Measurements from ENCODE around the gene TFPI2. TPM values are rescaled to one million over a fixed set of nuclear protein-coding genes. Genes with fewer than 3 reads are reported as not detected.

Gene TFPI2
- total RNA-seq, 1 donor from 2014 or later, result 14.1 TPM

- TF ChIP-seq, protein P1, sequence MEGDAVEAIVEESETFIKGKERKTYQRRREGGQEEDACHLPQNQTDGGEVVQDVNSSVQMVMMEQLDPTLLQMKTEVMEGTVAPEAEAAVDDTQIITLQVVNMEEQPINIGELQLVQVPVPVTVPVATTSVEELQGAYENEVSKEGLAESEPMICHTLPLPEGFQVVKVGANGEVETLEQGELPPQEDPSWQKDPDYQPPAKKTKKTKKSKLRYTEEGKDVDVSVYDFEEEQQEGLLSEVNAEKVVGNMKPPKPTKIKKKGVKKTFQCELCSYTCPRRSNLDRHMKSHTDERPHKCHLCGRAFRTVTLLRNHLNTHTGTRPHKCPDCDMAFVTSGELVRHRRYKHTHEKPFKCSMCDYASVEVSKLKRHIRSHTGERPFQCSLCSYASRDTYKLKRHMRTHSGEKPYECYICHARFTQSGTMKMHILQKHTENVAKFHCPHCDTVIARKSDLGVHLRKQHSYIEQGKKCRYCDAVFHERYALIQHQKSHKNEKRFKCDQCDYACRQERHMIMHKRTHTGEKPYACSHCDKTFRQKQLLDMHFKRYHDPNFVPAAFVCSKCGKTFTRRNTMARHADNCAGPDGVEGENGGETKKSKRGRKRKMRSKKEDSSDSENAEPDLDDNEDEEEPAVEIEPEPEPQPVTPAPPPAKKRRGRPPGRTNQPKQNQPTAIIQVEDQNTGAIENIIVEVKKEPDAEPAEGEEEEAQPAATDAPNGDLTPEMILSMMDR (IDR thresholded peaks at IDR 0.05), result no peak
- no peak for DNase-seq (ENCODE audit: low spot score)
- no peaks in the 10 kb centered on the region for H3K36me3 Mint-ChIP-seq (ENCODE audit: low read depth)
- peaks cover 11% of the 10 kb centered on the region for H3K27me3 Mint-ChIP-seq (ENCODE audit: low read depth)
- no peak overlapping the region for H3K27ac Mint-ChIP-seq (ENCODE audit: unreplicated experiment)
- peaks cover 44% of the 10 kb centered on the region for H3K4me1 Mint-ChIP-seq (ENCODE audit: low read depth)
- H3K9me3 Mint-ChIP-seq (ENCODE audit: low read depth), result no peaks in the 10 kb centered on the region
- no peak overlapping the region for H3K4me3 Mint-ChIP-seq (ENCODE audit: unreplicated experiment)
These were observed 53.3 kb downstream of the TFPI2 start for GRCh38 chr7:93837245-93837644.

DNA sequence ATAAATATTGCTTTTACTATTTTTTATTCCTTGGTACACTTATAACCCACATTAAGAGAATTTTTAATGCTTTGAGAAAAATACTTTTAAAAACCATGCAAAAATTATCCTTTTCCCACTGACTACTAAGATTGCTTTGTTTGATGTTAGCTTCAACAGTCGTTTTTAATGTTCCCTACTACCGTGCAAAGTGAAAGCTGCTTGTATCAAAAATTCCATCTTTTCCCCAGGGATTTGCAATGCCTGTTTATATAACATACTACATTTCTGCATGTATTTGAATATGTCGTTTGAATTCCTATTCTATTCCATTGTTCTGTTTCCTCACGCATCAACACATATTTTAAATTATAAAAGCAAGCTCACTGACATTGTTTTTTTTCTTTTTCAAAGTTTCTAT lies 54.4 kb downstream of the TFPI2 start:
- TF ChIP-seq, protein P1 (IDR thresholded peaks at IDR 0.05), result no peak
- peak overlapping the region; percentile 69 for H3K27ac Mint-ChIP-seq (ENCODE audit: unreplicated experiment)
- peaks cover 44% of the 10 kb centered on the region for H3K4me1 Mint-ChIP-seq (ENCODE audit: low read depth)
- DNase-seq (ENCODE audit: low spot score), result no peak
- peaks cover 11% of the 10 kb centered on the region for H3K27me3 Mint-ChIP-seq (ENCODE audit: low read depth)
- H3K4me3 Mint-ChIP-seq (ENCODE audit: unreplicated experiment), result peak overlapping the region; percentile 3
- no peaks in the 10 kb centered on the region for H3K9me3 Mint-ChIP-seq (ENCODE audit: low read depth)
- H3K36me3 Mint-ChIP-seq (ENCODE audit: low read depth), result no peaks in the 10 kb centered on the region

DNA sequence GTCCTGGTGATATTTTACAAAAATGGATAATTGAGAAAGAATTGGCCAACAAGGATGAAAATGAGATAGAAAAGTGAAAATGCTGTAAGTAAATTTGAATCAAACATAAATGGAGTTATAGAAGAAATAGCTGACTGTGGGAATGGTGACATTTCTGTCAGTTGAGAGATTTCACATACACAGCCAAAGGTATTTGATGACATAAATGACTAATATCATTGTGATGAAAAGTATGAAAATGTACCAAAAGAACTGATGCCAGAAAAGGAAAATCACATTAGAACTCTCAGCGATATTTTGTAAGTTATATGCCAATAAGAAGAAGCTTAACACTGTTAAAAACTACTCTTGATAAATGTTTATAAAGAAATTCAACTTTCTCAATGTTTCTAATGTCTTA lies 54.9 kb downstream of the TFPI2 start:
- TF ChIP-seq, protein P1 (IDR thresholded peaks at IDR 0.05), result no peak
- Mint-ChIP-seq H3K27me3 (ENCODE audit: low read depth) (peaks cover 6% of the 10 kb centered on the region), H3K27ac (ENCODE audit: unreplicated experiment) (peak overlapping the region; percentile 73), H3K9me3 (ENCODE audit: low read depth) (no peaks in the 10 kb centered on the region), H3K4me1 (ENCODE audit: low read depth) (peaks cover 44% of the 10 kb centered on the region), H3K36me3 (ENCODE audit: low read depth) (no peaks in the 10 kb centered on the region), H3K4me3 (ENCODE audit: unreplicated experiment) (no peak overlapping the region)
- DNase-seq (ENCODE audit: low spot score), result no peak

Other genes with a start within 250 kb of the TFPI2 start
- gene GNGT1, start 15.8 kb upstream of the TFPI2 start, total RNA-seq, result not detected in 3 replicates
- 8.2 to 15.0 TPM (median 9.4 TPM) in 3 replicates for gene GNG11, start 31.0 kb upstream of the TFPI2 start, total RNA-seq
- 28.4 to 32.3 TPM (median 29.5 TPM) in 3 replicates for gene BET1, start 113.6 kb upstream of the TFPI2 start, total RNA-seq